Right lobe of liver (tissue), 6 donors: ENCODE results near the gene CCSER1. TPM values are rescaled to one million over a fixed set of nuclear protein-coding genes. Genes with fewer than 3 reads are reported as not detected.

Experiments used
- ATAC-seq, 4 donors: fragments of 200-7000 bp; cut with Tn5 transposase; one replicate each; pipeline ENCODE4 v1.9.1; 2020; ENCODE audit warnings: mild to moderate bottlenecking in 4 of 4, moderate library complexity in 4 of 4
- DNase-seq, 3 donors: peaks; one replicate each; pipeline ENCODE4 v3.0.0-alpha.2; 2020
- H3K27ac ChIP-seq, 3 donors: fragments of 200-600 bp; one replicate each; pipeline ENCODE4 v1.8.0; 2022
- H3K27me3 ChIP-seq, 2 donors: fragments of 200-600 bp; one replicate each; pipeline ENCODE4 v1.8.0; 2022
- H3K36me3 ChIP-seq, 4 donors: fragments of 200-600 bp; sonication (generic) in 1 of 4; one replicate each; pipeline versions ENCODE4 v1.5.1 to v1.8.0; 2017 to 2022; ENCODE audit warnings: control low read depth in 1 of 4
- H3K4me1 ChIP-seq, 4 donors: fragments of 200-600 bp; sonication (generic) in 1 of 4; one replicate each; pipeline versions ENCODE4 v1.5.1 to v1.8.0; 2017 to 2022; ENCODE audit warnings: control low read depth in 1 of 4
- H3K4me3 ChIP-seq, 3 donors: fragments of 200-600 bp; one replicate each; pipeline ENCODE4 v1.8.0; 2022
- H3K9me3 ChIP-seq, 4 donors: fragments of 200-600 bp; sonication (generic) in 1 of 4; one replicate each; pipeline versions ENCODE4 v1.5.1 to v1.8.0; 2017 to 2022; ENCODE audit warnings: control low read depth in 1 of 4
- POLR2A ChIP-seq: fragments of 450-650 bp; IDR thresholded peaks from one replicate; pipeline ENCODE4 v1.6.1; 2017; ENCODE audit warnings: antibody characterized with exemption, mild to moderate bottlenecking
- WGBS: methylation state at CpG from one replicate; pipeline ENCODE4 v1.1.6; 2018; ENCODE audit warnings: low coverage, low lambda C conversion rate; ENCODE audit not compliant: insufficient coverage; ENCODE audit errors: missing lambda C conversion rate; 5-methylcytosine and 5-hydroxymethylcytosine counted together
- intact Hi-C, 2 donors: fragments of 100-400 bp; cut with DNase I; formaldehyde crosslinking; loops; one replicate each; pipeline versions ENCODE4 v1.11.2 to v1.14.1; 2022
- total RNA-seq, 6 experiments: library from RNA; depleted of rRNA in 2 of 6; stranded (reverse); fragments of >200 nt in 2 of 6; fragmentation: NEBNext Ultra II Directional in 3 of 6; extraction: Animal tissue kit (Norgen Biotek cat#: 25700) in 3 of 6; gene quantifications; one replicate each; pipeline versions ENCODE4 v1.1.0 to v1.2.4, GENCODE V29; 2016 to 2023
- TF ChIP-seq, protein P1 (sequence below), 4 donors: fragments of 200-600 bp in 3 of 4; fragments of 450-650 bp in 1 of 4; IDR thresholded peaks; one replicate each; pipeline versions ENCODE4 v1.5.1 to v1.8.0; 2016 to 2022; ENCODE audit warnings: antibody characterized with exemption in 4 of 4, mild to moderate bottlenecking in 2 of 4
- donor health status: DM: no; HTN: yes; CAD: no.
- donor health status: DM: no; HTN: no; CAD: no.
- donor health status: DM: no; HTN: no; CAD: no.
- donor health status: DM: no; HTN: yes; CAD: no.
- donor health status: DM: no; HTN: yes; CAD: no.

CCSER1 gene
- total RNA-seq, 6 experiments from 2014 or later: 0.15 to 1.00 (median 0.65) TPM

DNA sequence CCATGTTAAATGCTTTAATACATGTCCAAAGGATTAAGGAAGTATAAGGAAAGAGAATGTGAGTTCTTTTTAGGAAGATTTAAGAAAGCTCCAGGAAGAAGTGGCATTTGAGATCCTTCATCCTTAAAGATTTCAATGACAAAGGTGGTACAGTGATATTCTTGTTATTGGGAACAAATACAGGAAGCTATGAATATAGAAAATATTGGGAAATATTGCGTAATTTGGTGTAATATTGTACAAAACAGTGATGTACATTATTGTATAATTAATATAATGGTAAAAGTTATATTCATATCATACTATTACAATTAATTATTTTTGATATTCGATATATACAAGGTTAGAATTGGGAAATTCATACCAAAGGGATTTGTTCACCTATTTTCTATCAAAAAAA is 937.9 kb downstream of the CCSER1 start:
- DNase-seq (no peak), ATAC-seq (no peak)
- TF ChIP-seq, protein P1, sequence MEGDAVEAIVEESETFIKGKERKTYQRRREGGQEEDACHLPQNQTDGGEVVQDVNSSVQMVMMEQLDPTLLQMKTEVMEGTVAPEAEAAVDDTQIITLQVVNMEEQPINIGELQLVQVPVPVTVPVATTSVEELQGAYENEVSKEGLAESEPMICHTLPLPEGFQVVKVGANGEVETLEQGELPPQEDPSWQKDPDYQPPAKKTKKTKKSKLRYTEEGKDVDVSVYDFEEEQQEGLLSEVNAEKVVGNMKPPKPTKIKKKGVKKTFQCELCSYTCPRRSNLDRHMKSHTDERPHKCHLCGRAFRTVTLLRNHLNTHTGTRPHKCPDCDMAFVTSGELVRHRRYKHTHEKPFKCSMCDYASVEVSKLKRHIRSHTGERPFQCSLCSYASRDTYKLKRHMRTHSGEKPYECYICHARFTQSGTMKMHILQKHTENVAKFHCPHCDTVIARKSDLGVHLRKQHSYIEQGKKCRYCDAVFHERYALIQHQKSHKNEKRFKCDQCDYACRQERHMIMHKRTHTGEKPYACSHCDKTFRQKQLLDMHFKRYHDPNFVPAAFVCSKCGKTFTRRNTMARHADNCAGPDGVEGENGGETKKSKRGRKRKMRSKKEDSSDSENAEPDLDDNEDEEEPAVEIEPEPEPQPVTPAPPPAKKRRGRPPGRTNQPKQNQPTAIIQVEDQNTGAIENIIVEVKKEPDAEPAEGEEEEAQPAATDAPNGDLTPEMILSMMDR (IDR thresholded peaks at IDR 0.05): no peak
- TF ChIP-seq POLR2A: no peak
- 68% methylated on average over 2 of the region's 2 CpGs for WGBS
- Histone ChIP-seq H3K4me3 (no peak overlapping the region), H3K4me1 (no peaks in the 10 kb centered on the region), H3K36me3 (no peaks in the 10 kb centered on the region), H3K9me3 (no peaks in the 10 kb centered on the region), H3K27ac (no peak overlapping the region), H3K27me3 (no peaks in the 10 kb centered on the region)
- intact Hi-C loops: no loop called here

DNA sequence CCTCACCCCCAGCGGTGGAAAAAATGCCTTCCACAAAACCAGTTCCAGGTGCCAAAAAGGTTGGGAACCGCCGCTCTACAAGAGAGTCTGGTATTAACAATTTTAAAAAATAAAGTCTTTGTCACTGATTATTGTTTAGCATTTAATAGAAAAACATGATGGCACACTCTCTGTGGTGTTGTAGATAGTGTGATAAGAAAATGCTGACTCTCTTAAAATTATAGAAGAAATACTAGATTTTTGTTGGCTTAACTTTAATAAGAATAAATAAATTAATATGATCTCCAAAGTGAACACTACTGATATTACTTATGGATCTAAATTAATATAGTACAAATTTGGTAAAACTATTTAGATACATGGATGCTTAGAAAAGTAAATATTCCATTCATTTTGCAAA is 943.5 kb downstream of the CCSER1 start:
- no peak for ATAC-seq
- Histone ChIP-seq H3K4me3 (no peak overlapping the region), H3K27ac (no peak overlapping the region), H3K27me3 (no peaks in the 10 kb centered on the region), H3K9me3 (no peaks in the 10 kb centered on the region), H3K4me1 (no peaks in the 10 kb centered on the region), H3K36me3 (no peaks in the 10 kb centered on the region)
- intact Hi-C loops: no loop called here
- WGBS: 92% methylated on average over 3 of the region's 3 CpGs
- DNase-seq: no peak
- no peak for TF ChIP-seq POLR2A
- TF ChIP-seq, protein P1 (IDR thresholded peaks at IDR 0.05): no peak

DNA sequence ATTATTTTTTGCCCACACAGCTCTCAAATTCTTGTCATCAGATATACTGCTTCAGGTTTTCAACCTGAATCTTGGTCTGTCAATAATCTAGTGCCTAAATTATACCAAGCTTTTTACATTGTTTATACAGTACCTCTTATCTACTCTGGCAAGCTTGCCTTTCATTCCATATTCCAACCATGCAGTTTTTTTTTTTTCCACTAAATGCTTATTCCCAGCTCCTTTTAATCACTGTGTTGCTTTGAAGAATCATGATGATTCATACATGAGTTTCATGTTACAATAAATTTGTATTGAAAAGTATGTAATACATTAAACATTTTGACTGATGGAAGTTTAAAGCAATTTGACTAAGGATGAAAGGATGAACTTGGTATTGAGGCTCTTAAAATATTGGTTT is 949.0 kb downstream of the CCSER1 start:
- intact Hi-C loops: no loop called here
- DNase-seq: no peak
- H3K27me3 ChIP-seq: no peaks in the 10 kb centered on the region
- no peaks in the 10 kb centered on the region for H3K4me1 ChIP-seq
- TF ChIP-seq, protein P1 (IDR thresholded peaks at IDR 0.05): no peak
- TF ChIP-seq POLR2A: no peak
- H3K27ac ChIP-seq: no peak overlapping the region
- H3K36me3 ChIP-seq: no peaks in the 10 kb centered on the region
- H3K4me3 ChIP-seq: no peak overlapping the region
- no peak for ATAC-seq
- no peaks in the 10 kb centered on the region for H3K9me3 ChIP-seq

DNA sequence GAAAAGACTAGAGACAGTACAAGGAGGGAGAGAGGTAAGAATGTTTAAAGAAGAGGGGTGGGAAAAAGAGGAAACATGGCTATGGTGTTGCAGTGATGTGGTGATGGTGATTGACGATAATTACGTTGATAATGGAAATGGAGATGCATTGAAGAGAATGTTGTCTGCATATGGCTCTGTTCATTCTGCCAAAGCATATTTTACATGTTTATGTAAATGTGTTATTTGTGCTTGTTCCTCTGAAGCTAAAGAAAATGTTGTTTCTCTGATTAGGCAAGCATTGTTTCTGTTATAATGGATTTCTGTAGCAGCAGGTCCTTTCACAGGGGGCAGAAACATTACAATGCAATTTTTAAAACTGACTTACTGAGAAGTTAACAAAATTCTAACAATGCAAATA is 958.8 kb downstream of the CCSER1 start:
- Histone ChIP-seq H3K27me3 (no peaks in the 10 kb centered on the region), H3K36me3 (no peaks in the 10 kb centered on the region), H3K4me3 (no peak overlapping the region), H3K4me1 (no peaks in the 10 kb centered on the region), H3K9me3 (no peaks in the 10 kb centered on the region), H3K27ac (no peak overlapping the region)
- TF ChIP-seq, protein P1 (IDR thresholded peaks at IDR 0.05): no peak
- TF ChIP-seq POLR2A: no peak
- DNase-seq (no peak), ATAC-seq (no peak)
- WGBS: 70% methylated on average over 2 of the region's 2 CpGs
- intact Hi-C loops: no loop called here

DNA sequence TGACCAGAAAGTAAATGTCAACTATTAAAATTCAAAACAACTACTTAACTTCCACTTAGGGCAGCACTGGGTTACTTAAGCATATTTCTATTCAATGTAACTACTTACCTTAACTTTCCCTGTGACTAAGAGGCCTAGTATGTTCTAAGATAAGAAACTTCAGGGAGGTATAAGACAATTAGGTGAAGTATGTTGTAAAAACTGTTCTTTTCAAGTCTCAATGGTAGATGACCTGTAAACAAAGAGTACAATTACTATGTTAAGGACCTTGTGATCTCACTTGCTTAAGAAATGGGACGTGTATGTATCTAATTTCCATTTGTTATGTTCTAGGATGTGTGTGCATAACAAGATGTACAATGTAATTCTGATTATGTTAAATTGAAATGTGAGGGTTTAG is 960.5 kb downstream of the CCSER1 start:
- no peak overlapping the region for H3K27ac ChIP-seq
- H3K36me3 ChIP-seq: no peaks in the 10 kb centered on the region
- no peak for ATAC-seq
- H3K27me3 ChIP-seq: no peaks in the 10 kb centered on the region
- no peak overlapping the region for H3K4me3 ChIP-seq
- intact Hi-C loops: no loop called here
- no peak for DNase-seq
- WGBS: 18% methylated on average over 1 of the region's 1 CpG
- TF ChIP-seq, protein P1 (IDR thresholded peaks at IDR 0.05): no peak
- TF ChIP-seq POLR2A: no peak
- no peaks in the 10 kb centered on the region for H3K9me3 ChIP-seq
- no peaks in the 10 kb centered on the region for H3K4me1 ChIP-seq
